ENCODE measurements around the gene GABBR1. TPM values are rescaled to one million over a fixed set of nuclear protein-coding genes. Genes with fewer than 3 reads are reported as not detected.

GABBR1 gene
- total and polyA plus RNA-seq, 2 donors (not counting 1 experiment from before 2014, with no cell fraction given) = 198 to 241 TPM

DNA sequence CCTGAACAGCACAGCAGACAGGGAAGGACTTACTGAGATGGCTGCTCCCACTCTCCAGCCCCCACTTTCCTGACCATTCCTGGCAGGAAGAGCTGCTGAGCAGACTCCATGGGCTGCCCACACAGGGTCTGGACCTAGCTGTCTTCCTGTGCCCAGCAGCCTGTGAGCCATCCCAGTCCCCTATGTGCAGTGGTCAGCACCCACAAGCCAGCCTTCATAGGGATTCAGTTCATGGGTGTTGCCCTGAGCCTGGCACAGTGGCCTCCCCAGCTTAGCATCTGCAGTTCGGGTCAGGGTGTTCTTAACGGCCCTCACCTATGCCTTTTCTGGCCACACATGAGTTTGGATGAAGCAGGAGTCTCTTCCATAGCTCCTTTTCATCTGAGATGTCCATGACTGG lies 105.4 kb downstream of the GABBR1 start:
- ChIA-PET POLR2A (no interaction called here), CTCF (no interaction called here)
- H3K4me2 ChIP-seq (replicated peaks; ENCODE audit: low read depth, low read length, poor library complexity, severe bottlenecking) = no peak overlapping the region
- WGBS (ENCODE audit: insufficient coverage) = 61% methylated on average over 2 of the region's 2 CpGs
- H4K20me1 ChIP-seq (ENCODE audit: control insufficient read depth, insufficient read depth, low read length, poor library complexity, severe bottlenecking) = no peaks in the 10 kb centered on the region
- peaks cover 0 to 8% (median 3%) of the 10 kb centered on the region in 4 experiments for H3K27me3 ChIP-seq (replicated peaks in 1 of 4; ENCODE audit: control extremely low read depth in 1 of 4, control insufficient read depth in 3 of 4, insufficient read depth in 4 of 4, low read length in 3 of 4)
- H3K4me1 Mint-ChIP-seq = no peaks in the 10 kb centered on the region
- intact Hi-C loops (cut with micrococcal nuclease) = no loop called here
- no peak overlapping the region for H3K27ac ChIP-seq (ENCODE audit: low read length in 2 of 2)
- no peaks in the 10 kb centered on the region for H3K4me1 ChIP-seq (ENCODE audit: control insufficient read depth in 2 of 2, insufficient read depth in 2 of 2, low read length in 2 of 2)
- H3K27ac Mint-ChIP-seq = no peak overlapping the region
- TF ChIP-seq, protein P1, sequence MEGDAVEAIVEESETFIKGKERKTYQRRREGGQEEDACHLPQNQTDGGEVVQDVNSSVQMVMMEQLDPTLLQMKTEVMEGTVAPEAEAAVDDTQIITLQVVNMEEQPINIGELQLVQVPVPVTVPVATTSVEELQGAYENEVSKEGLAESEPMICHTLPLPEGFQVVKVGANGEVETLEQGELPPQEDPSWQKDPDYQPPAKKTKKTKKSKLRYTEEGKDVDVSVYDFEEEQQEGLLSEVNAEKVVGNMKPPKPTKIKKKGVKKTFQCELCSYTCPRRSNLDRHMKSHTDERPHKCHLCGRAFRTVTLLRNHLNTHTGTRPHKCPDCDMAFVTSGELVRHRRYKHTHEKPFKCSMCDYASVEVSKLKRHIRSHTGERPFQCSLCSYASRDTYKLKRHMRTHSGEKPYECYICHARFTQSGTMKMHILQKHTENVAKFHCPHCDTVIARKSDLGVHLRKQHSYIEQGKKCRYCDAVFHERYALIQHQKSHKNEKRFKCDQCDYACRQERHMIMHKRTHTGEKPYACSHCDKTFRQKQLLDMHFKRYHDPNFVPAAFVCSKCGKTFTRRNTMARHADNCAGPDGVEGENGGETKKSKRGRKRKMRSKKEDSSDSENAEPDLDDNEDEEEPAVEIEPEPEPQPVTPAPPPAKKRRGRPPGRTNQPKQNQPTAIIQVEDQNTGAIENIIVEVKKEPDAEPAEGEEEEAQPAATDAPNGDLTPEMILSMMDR (IDR thresholded peaks at IDR 0.05) = no peak
- no peak for TF ChIP-seq EZH2 (IDR thresholded peaks at IDR 0.05; ENCODE audit: borderline replicate concordance, insufficient read depth, low read depth, low read length, poor library complexity, severe bottlenecking)
- no peak overlapping the region for H3K9ac ChIP-seq (ENCODE audit: low read length)
- peaks cover 35% of the 10 kb centered on the region for H3K27me3 Mint-ChIP-seq
- no peaks in the 10 kb centered on the region for H3K36me3 ChIP-seq (replicated peaks in 1 of 2; ENCODE audit: control extremely low read depth in 1 of 2, control insufficient read depth in 1 of 2, extremely low read depth in 1 of 2, insufficient read depth in 2 of 2, low read length in 1 of 2)
- ATAC-seq (ENCODE audit: low read depth) (no peak), DNase-seq (no peak)
- H3K4me3 Mint-ChIP-seq = no peak overlapping the region
- no peaks in the 10 kb centered on the region for H3K79me2 ChIP-seq (ENCODE audit: control insufficient read depth, insufficient read depth, low read length)
- no peak overlapping the region for H2AFZ ChIP-seq (ENCODE audit: insufficient read depth, low read depth, low read length, poor library complexity, severe bottlenecking)
- H3K9me3 Mint-ChIP-seq (ENCODE audit: insufficient read depth) = no peaks in the 10 kb centered on the region
- H3K9me3 ChIP-seq (ENCODE audit: control extremely low read depth in 1 of 3, control insufficient read depth in 2 of 3, insufficient read depth in 1 of 3, low read length in 2 of 3) = no peaks in the 10 kb centered on the region
- H3K4me3 ChIP-seq (ENCODE audit: control extremely low read depth in 1 of 5, extremely low read depth in 1 of 5, insufficient read depth in 1 of 5, low read depth in 2 of 5, low read length in 4 of 5) = no peak overlapping the region

DNA sequence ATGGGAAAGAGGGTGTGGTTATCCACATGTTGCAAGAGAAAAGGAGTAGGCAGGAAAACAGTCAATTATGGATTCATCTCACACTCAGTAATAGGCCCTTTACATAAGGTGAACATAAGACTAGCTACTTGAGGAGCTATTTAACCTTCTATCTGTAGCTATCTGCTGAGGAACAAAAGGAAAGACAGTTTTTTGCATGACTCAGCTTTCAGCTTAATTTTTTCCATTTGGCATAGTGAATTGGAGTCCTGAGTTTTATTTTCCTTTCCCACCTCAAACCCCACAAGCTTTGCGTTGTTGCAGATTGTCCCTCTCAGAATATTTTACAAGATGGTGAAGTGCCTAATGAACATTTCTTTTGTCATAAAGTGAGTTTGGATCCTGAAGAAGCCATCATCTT lies 105.9 kb downstream of the GABBR1 start:
- intact Hi-C loops (cut with micrococcal nuclease) = no loop called here

More for the DNA sequence above, 105.9 kb downstream of the GABBR1 start:
- Histone ChIP-seq H3K9ac (ENCODE audit: low read length) (no peak overlapping the region), H3K4me3 (ENCODE audit: control extremely low read depth in 1 of 5, extremely low read depth in 1 of 5, insufficient read depth in 1 of 5, low read depth in 2 of 5, low read length in 4 of 5) (no peak overlapping the region), H3K36me3 (replicated peaks in 1 of 2; ENCODE audit: control extremely low read depth in 1 of 2, control insufficient read depth in 1 of 2, extremely low read depth in 1 of 2, insufficient read depth in 2 of 2, low read length in 1 of 2) (no peaks in the 10 kb centered on the region), H4K20me1 (ENCODE audit: control insufficient read depth, insufficient read depth, low read length, poor library complexity, severe bottlenecking) (no peaks in the 10 kb centered on the region), H2AFZ (ENCODE audit: insufficient read depth, low read depth, low read length, poor library complexity, severe bottlenecking) (no peak overlapping the region), H3K27me3 (replicated peaks in 1 of 4; ENCODE audit: control extremely low read depth in 1 of 4, control insufficient read depth in 3 of 4, insufficient read depth in 4 of 4, low read length in 3 of 4) (peaks cover 0 to 8% (median 3%) of the 10 kb centered on the region in 4 experiments), H3K4me2 (replicated peaks; ENCODE audit: low read depth, low read length, poor library complexity, severe bottlenecking) (no peak overlapping the region), H3K4me1 (ENCODE audit: control insufficient read depth in 2 of 2, insufficient read depth in 2 of 2, low read length in 2 of 2) (no peaks in the 10 kb centered on the region), H3K27ac (ENCODE audit: low read length in 2 of 2) (no peak overlapping the region), H3K9me3 (ENCODE audit: control extremely low read depth in 1 of 3, control insufficient read depth in 2 of 3, insufficient read depth in 1 of 3, low read length in 2 of 3) (no peaks in the 10 kb centered on the region), H3K79me2 (ENCODE audit: control insufficient read depth, insufficient read depth, low read length) (no peaks in the 10 kb centered on the region)
- DNase-seq = no peak
- TF ChIP-seq, protein P1 (IDR thresholded peaks at IDR 0.05) = no peak
- no peak for TF ChIP-seq EZH2 (IDR thresholded peaks at IDR 0.05; ENCODE audit: borderline replicate concordance, insufficient read depth, low read depth, low read length, poor library complexity, severe bottlenecking)
- ChIA-PET POLR2A (no interaction called here), CTCF (no interaction called here)
- ATAC-seq (ENCODE audit: low read depth) = no peak
- Mint-ChIP-seq H3K4me1 (no peaks in the 10 kb centered on the region), H3K27me3 (peaks cover 35% of the 10 kb centered on the region), H3K9me3 (ENCODE audit: insufficient read depth) (no peaks in the 10 kb centered on the region), H3K4me3 (no peak overlapping the region), H3K27ac (no peak overlapping the region)
- no CpG with 5 or more reads among the region's 1 CpG for WGBS (ENCODE audit: insufficient coverage)
